Endothelial cell (in vitro differentiated cells): Measurements from ENCODE around the gene UBE2E2. TPM values are rescaled to one million over a fixed set of nuclear protein-coding genes. Genes with fewer than 3 reads are reported as not detected.

ENCODE experiments used
- DNase-seq: peaks from one replicate; pipeline ENCODE4 v3.0.0; 2021; ENCODE audit warnings: low spot score
- H3K27ac Mint-ChIP-seq: one replicate; pipeline ENCODE4 v1.8.0; 2021; ENCODE audit warnings: mixed read lengths, inconsistent platforms; ENCODE audit not compliant: unreplicated experiment
- H3K27me3 Mint-ChIP-seq: one replicate; pipeline ENCODE4 v1.8.0; 2021; ENCODE audit warnings: mild to moderate bottlenecking, moderate library complexity, mixed read lengths, inconsistent platforms; ENCODE audit not compliant: unreplicated experiment
- H3K36me3 Mint-ChIP-seq: one replicate; pipeline ENCODE4 v1.8.0; 2021; ENCODE audit warnings: mild to moderate bottlenecking, low read depth, mixed read lengths, inconsistent platforms; ENCODE audit not compliant: unreplicated experiment
- H3K4me1 Mint-ChIP-seq: one replicate; pipeline ENCODE4 v1.8.0; 2021; ENCODE audit warnings: mild to moderate bottlenecking, mixed read lengths, inconsistent platforms; ENCODE audit not compliant: unreplicated experiment
- H3K4me3 Mint-ChIP-seq: one replicate; pipeline ENCODE4 v1.8.0; 2021; ENCODE audit warnings: mild to moderate bottlenecking, mixed read lengths, inconsistent platforms; ENCODE audit not compliant: unreplicated experiment
- H3K9me3 Mint-ChIP-seq: one replicate; pipeline ENCODE4 v1.8.0; 2021; ENCODE audit warnings: mixed read lengths, inconsistent platforms; ENCODE audit not compliant: unreplicated experiment
- CTCF ChIP-seq: fragments of 200-600 bp; sonication (generic); IDR thresholded peaks from one replicate; pipeline ENCODE4 v1.5.0; 2021; ENCODE audit warnings: antibody characterized with exemption; ENCODE audit not compliant: unreplicated experiment
- total RNA-seq: library from RNA; stranded (reverse); fragmentation: NEBNext Ultra II Directional; extraction: Animal tissue kit (Norgen Biotek cat#: 25700); gene quantifications from one replicate; pipeline ENCODE4 v1.2.1, GENCODE V29; 2021; ENCODE audit not compliant: unreplicated experiment

The UBE2E2 gene
- total RNA-seq, 1 donor from 2014 or later, result 46.9 TPM

GRCh38 chr3:23501201-23501802, 298.2 kb downstream of the UBE2E2 start:
- Mint-ChIP-seq H3K9me3 (no peaks in the 10 kb centered on the region), H3K4me3 (no peak overlapping the region), H3K4me1 (peaks cover 7% of the 10 kb centered on the region), H3K27ac (no peak overlapping the region), H3K27me3 (no peaks in the 10 kb centered on the region), H3K36me3 (no peaks in the 10 kb centered on the region)
- no peak for TF ChIP-seq CTCF
- DNase-seq, result no peak

GRCh38 chr3:23508464-23508863, 305.3 kb downstream of the UBE2E2 start:
- Mint-ChIP-seq H3K27ac (no peak overlapping the region), H3K4me3 (no peak overlapping the region), H3K9me3 (no peaks in the 10 kb centered on the region), H3K36me3 (no peaks in the 10 kb centered on the region), H3K27me3 (no peaks in the 10 kb centered on the region), H3K4me1 (no peaks in the 10 kb centered on the region)
- no peak for DNase-seq
- TF ChIP-seq CTCF, result no peak

GRCh38 chr3:23518441-23518840, 315.3 kb downstream of the UBE2E2 start:
- DNase-seq, result no peak
- Mint-ChIP-seq H3K27ac (no peak overlapping the region), H3K36me3 (no peaks in the 10 kb centered on the region), H3K9me3 (no peaks in the 10 kb centered on the region), H3K4me3 (no peak overlapping the region), H3K27me3 (no peaks in the 10 kb centered on the region), H3K4me1 (peaks cover 15% of the 10 kb centered on the region)
- TF ChIP-seq CTCF, result no peak

- Mint-ChIP-seq H3K4me3 (no peak overlapping the region), H3K36me3 (no peaks in the 10 kb centered on the region), H3K9me3 (no peaks in the 10 kb centered on the region), H3K27ac (no peak overlapping the region), H3K4me1 (peaks cover 15% of the 10 kb centered on the region), H3K27me3 (no peaks in the 10 kb centered on the region)
- no peak for TF ChIP-seq CTCF
- no peak for DNase-seq
Observed at GRCh38 chr3:23519314-23520208, 316.4 kb downstream of the UBE2E2 start.

- Mint-ChIP-seq H3K27ac (no peak overlapping the region), H3K27me3 (no peaks in the 10 kb centered on the region), H3K4me3 (no peak overlapping the region), H3K4me1 (no peaks in the 10 kb centered on the region), H3K36me3 (no peaks in the 10 kb centered on the region), H3K9me3 (no peaks in the 10 kb centered on the region)
- DNase-seq, result no peak
- TF ChIP-seq CTCF, result no peak
Observed at GRCh38 chr3:23527326-23527725, 324.2 kb downstream of the UBE2E2 start.
